ENCODE results near the gene VSIG8.

GRCh38 chr1:159827549-159827948, 34.9 kb downstream of the VSIG8 start:
- TF ChIP-seq POLR2A (IDR thresholded peaks at IDR 0.05), result no peak
- no peak for TF ChIP-seq CTCF (IDR thresholded peaks at IDR 0.05)
